GM23248 (cell line): Measurements from ENCODE around the gene SCGB1C1.

Source experiments
- EZH2 ChIP-seq: fragments of 200-600 bp; sonication (generic); IDR thresholded peaks from 2 replicates; pipeline ENCODE4 v1.6.1; 2018; ENCODE audit warnings: antibody characterized with exemption, mild to moderate bottlenecking; ENCODE audit not compliant: insufficient read depth, poor library complexity, severe bottlenecking
- EZH2phosphoT487 ChIP-seq: fragments of 200-600 bp; sonication (generic); IDR thresholded peaks from 2 replicates; pipeline ENCODE4 v1.6.1; 2018; ENCODE audit warnings: antibody characterized with exemption, moderate library complexity, mild to moderate bottlenecking, low read depth; ENCODE audit not compliant: insufficient read depth

- TF ChIP-seq EZH2phosphoT487 (no peak), EZH2 (no peak)
Observed at GRCh38 chr11:201966-202365, 9.1 kb downstream of the SCGB1C1 start.
